Esophagus squamous epithelium (tissue), 4 donors: ENCODE data around the gene ZNF230.

ENCODE experiments used
- POLR2A ChIP-seq, 4 donors: fragments of 450-650 bp; IDR thresholded peaks; one replicate each; pipeline ENCODE4 v1.6.1; 2017; ENCODE audit warnings: antibody characterized with exemption in 4 of 4, mild to moderate bottlenecking in 4 of 4, moderate library complexity in 3 of 4
- TF ChIP-seq, protein P1 (sequence below), 6 experiments: fragments of 450-650 bp in 4 of 6; fragments of 200-600 bp in 2 of 6; sonication (generic) in 2 of 6; IDR thresholded peaks; one replicate each; pipeline ENCODE4 v1.5.1; 2016 to 2019; ENCODE audit warnings: antibody characterized with exemption in 6 of 6, mild to moderate bottlenecking in 4 of 6, moderate library complexity in 4 of 6

DNA sequence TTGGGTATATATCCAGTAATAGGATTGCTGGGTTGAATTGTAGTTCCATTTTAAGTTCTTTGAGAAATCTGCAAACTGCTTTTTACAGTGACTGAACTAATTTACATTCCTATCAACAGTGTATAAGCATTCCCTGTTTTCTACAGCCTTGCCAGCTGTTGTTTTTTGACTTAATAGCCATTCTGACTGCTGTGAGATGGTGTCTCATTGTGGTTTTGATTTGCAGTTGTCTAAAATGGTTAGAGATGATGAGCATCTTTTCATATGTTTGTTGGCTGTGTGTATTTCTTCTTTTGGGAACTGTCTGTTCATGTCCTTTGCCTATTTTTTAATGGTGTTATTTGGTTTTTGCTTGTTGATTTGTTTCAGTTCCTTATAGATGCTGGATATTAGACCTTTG is 18.5 kb downstream of the ZNF230 start:
- TF ChIP-seq POLR2A (IDR thresholded peaks at IDR 0.05) = no peak
- TF ChIP-seq, protein P1, sequence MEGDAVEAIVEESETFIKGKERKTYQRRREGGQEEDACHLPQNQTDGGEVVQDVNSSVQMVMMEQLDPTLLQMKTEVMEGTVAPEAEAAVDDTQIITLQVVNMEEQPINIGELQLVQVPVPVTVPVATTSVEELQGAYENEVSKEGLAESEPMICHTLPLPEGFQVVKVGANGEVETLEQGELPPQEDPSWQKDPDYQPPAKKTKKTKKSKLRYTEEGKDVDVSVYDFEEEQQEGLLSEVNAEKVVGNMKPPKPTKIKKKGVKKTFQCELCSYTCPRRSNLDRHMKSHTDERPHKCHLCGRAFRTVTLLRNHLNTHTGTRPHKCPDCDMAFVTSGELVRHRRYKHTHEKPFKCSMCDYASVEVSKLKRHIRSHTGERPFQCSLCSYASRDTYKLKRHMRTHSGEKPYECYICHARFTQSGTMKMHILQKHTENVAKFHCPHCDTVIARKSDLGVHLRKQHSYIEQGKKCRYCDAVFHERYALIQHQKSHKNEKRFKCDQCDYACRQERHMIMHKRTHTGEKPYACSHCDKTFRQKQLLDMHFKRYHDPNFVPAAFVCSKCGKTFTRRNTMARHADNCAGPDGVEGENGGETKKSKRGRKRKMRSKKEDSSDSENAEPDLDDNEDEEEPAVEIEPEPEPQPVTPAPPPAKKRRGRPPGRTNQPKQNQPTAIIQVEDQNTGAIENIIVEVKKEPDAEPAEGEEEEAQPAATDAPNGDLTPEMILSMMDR (IDR thresholded peaks at IDR 0.05) = no peak
